ENCODE measurements around the gene CDH5.

- TF ChIP-seq CTCF (conservative IDR thresholded peaks at IDR 0.05; ENCODE audit: low read depth, low read length) = no peak
- TF ChIP-seq BHLHE40 (IDR thresholded peaks at IDR 0.05; ENCODE audit: low read depth, low read length) = no peak
- TF ChIP-seq MAZ (IDR thresholded peaks at IDR 0.05; ENCODE audit: borderline replicate concordance, low read depth, low read length) = no peak
- TF ChIP-seq CEBPB (IDR thresholded peaks at IDR 0.05; ENCODE audit: low read depth, low read length) = no peak
- no peak for TF ChIP-seq RFX5 (IDR thresholded peaks at IDR 0.05; ENCODE audit: low read depth, low read length)
- no peak for TF ChIP-seq USF2 (IDR thresholded peaks at IDR 0.05; ENCODE audit: low read depth, low read length)
- TF ChIP-seq SMC3 (IDR thresholded peaks at IDR 0.05; ENCODE audit: low read depth, low read length) = no peak
Measured at GRCh38 chr16:66438536-66438935, 72.0 kb downstream of the CDH5 start.

Data from IMR-90 (cell line).